GM18873 (cell line): ENCODE data around the gene TTLL11.
"Not testable (repeated sequence)": the region's sequence is repeated elsewhere in the genome, so short reads cannot be mapped to it uniquely, and the experiment has no call there.

ENCODE experiments used
- ATAC-seq: cut with Tn5 transposase; IDR thresholded peaks from one replicate; pipeline ENCODE4 v1.9.1; 2021; ENCODE audit warnings: mild to moderate bottlenecking, moderate library complexity, moderate number of reproducible peaks; ENCODE audit not compliant: unreplicated experiment, low FRiP score

Gene TTLL11

GRCh38 chr9:122016309-122016708, 76.8 kb downstream of the TTLL11 start:
- no peak for ATAC-seq

DNA sequence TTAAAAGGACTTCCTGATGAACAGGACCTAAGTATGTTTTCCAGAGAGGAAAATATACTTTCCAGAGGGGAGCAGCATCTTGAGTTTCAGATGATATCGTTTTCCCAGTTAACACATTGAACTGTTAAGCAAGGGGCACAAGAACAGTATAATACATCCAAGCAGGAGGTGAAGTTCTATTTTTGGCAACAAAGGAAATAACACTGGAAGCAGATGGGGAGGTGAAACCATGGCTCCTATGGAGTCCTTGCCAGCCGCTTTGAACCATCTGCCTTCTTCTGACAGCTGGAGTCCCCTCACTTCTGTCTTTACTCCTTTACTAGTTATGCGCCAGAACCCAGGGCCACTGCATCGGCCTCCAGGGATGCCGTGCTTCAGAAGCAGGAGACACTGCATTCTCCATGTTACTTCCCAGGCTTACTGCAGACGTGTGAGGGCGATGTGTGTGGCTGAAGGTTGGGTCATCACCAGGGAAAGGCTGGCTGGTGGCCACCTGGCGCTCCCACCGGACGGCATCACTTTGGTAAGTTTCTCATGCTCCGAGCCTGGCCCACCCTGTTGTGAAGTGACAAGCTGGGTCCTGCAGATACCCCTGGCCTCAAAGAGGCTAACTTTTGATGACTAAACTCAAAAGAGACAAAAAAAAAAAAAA, 77.8 kb downstream of the TTLL11 start:
- ATAC-seq, result no peak

- ATAC-seq, result no peak
Measured at GRCh38 chr9:122011818-122012498, 81.2 kb downstream of the TTLL11 start.

DNA sequence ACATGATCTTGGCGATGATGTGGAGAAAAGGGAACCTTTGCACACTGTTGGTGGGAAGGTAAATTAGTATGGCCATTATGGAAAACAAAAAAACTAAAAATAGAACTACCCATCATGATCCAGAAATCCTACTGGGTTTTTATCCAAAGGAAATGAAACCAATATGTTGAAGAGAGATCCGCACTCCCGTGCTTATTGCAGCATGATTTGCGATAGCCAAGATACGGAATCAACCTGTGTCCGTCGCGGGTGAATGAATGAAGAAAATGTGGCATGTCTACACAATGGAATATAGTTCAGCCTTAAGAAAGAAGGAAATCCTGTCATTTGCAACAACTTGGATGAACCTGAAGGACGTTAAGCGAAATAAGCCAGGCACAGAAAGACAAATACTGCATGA, 84.5 kb downstream of the TTLL11 start:
- no peak for ATAC-seq

- no peak for ATAC-seq
Measured at GRCh38 chr9:122007837-122008236, 85.3 kb downstream of the TTLL11 start.

- no peak for ATAC-seq
Measured at GRCh38 chr9:122005597-122005996, 87.5 kb downstream of the TTLL11 start.

DNA sequence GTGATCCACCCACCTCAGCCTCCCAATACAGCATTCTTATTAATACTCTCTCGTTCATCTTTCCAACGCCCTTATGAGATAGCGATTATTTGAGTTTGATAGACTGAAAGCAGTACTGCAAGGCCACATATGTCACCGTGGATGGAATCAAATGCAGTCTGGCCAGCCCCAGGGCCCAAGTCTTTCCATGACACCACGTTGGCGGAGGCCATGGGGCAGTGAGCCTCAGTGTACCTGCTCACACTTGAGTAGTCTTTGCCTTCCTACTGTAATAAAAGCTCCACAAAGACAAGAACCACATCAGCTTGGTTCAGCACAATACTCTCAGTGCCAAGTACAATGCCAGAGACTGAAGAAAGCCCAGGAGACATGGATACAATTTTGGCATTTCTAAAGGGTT, 88.5 kb downstream of the TTLL11 start:
- no peak for ATAC-seq

DNA sequence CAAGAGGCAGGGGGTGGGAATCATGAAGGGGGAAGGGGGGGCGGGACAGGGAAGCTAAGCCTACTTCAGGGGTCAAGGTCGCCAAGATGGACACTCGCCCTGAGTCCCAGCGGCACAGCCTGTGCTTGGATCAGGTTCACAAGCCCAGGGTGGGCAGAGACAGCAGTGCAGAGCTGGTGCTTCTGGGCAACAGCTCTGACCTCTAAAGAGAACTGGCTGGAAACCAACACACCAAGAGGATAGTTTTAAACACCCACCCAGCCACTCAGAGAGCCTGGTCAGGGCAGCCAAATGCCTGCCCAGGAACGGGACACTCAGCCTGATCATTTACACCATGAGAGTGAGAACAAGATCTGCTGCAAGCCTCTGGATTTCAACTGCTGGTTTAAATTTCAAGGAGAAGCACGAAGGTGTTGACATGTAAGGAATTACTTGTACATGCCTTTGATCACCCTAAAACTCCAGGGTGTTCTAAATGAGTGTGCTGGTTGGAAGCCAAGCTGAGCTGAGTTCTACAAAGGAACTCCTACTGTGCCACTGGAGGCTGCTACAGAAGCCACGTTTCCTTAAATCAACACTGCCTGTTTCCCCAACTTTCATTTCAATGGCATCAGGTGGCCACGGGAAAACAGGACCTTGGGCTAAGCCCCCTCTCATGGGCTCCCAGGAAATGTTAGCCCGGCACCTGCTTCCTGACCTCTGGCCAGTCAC, 91.5 kb downstream of the TTLL11 start:
- no peak for ATAC-seq

- ATAC-seq, result not testable (repeated sequence)
Measured at GRCh38 chr9:122000526-122000925, 92.6 kb downstream of the TTLL11 start.

- ATAC-seq, result no peak
Measured at GRCh38 chr9:121999556-121999955, 93.6 kb downstream of the TTLL11 start.

DNA sequence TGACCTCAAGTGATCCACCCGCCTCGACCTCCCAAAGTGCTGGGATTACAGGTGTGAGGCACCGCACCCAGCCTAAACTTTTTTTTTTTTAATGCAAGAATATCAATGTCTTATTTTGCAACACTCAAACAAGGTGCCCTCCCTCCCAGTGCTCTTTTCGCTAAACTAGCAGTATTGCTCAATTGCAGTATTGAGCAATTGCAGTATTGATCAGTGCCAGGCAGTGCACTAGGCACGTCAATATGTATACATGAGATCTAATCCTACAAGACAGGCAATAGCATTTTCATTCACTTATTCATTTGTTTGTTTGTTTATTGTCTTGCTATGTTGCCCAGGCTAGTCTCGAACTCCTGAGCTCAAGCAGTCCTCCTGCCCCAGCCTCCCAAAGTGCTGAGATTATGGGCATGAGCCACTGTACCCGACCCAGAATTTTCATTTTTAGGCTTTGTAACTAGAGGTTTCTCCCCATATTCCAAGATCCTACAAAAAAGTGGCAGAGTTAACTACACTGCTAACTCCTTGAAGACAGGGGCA, 94.5 kb downstream of the TTLL11 start:
- no peak for ATAC-seq

DNA sequence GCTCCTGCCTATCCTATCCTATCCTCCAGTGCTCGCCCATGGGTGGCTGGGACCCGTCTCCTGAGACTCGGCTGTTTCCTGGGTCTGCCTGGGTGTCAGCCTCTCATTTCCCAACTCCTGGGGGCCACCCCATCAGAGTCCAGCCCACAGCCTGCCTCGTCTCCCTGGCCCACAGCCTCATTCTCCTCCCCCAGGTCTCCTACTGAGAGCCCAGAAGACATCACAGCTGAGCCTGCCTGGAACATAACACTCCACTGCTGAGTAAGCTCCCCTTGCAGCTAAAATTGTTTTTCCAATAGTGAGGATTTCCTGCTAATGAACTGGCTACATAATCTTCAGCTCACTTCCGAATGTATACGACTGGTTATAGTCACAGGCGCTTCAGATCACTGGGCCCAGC, 95.3 kb downstream of the TTLL11 start:
- ATAC-seq, result no peak

DNA sequence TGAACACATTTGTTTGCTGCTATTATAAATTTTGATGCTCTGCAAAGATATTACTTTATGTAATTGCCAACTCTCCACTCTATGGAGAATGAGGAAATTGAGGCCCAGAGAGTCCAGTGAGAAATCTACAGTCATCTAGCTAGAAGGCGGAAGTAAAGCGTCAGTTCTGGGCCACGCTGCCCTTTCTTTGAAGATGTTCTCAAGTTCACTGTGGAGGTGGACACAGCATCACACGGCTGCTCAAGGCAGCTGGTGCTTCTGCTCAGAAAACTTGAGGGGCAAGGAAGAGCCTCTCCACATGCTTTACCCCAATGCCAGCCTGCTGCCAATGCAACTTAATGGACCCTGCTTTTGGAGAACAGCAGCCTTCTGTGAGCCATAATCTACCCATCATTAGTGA, 96.3 kb downstream of the TTLL11 start:
- ATAC-seq, result no peak

DNA sequence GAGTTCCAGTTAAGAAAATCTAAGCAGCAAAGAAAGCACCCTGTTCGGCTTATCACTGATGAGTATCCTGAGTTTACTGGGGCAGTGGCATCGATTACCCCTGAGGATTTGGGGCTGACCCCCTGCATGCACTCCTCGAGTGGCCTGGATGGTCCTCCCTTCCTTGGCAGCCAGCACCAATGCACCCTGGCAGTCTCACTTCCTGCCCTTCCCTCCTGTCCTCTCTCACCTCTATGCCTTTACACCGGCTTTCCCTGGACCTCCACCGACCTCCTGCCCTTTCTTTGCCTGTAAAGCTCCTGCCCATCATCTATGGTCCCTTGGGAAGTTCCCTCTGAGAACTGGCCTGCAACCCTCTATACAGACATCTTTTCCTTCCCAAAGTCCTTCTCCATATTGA, 97.1 kb downstream of the TTLL11 start:
- ATAC-seq, result no peak

DNA sequence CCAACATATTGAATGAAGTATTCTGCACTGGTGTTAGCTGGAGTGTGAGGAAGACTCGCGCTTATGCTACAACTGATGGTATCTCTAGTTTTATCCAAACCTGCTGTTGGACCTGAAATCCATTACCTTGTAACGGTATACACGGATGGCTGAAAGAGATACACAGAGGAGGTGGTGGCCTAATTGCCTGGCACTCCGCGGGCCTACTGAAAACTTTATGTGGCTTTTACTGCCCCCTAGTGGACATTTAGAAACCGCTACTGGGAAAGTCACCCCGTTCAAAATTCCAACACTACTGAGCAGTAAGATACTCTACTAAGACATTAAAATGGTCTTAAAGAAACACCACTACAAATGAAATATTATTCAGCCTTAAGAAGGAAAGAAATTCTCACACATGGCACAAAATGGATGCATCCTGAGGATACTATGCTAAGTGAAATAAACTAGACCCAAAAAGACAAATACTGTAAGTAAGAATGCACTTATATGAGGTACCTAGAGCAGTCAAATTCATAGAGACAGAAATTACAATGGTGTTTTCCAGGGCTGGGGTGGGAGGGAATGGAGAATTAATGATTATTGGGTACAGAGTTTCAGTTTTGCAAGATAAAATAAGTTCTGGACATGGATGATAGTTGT, 100.4 kb downstream of the TTLL11 start:
- no peak for ATAC-seq

- ATAC-seq, result no peak
Measured at GRCh38 chr9:121991307-121991661, 101.8 kb downstream of the TTLL11 start.

DNA sequence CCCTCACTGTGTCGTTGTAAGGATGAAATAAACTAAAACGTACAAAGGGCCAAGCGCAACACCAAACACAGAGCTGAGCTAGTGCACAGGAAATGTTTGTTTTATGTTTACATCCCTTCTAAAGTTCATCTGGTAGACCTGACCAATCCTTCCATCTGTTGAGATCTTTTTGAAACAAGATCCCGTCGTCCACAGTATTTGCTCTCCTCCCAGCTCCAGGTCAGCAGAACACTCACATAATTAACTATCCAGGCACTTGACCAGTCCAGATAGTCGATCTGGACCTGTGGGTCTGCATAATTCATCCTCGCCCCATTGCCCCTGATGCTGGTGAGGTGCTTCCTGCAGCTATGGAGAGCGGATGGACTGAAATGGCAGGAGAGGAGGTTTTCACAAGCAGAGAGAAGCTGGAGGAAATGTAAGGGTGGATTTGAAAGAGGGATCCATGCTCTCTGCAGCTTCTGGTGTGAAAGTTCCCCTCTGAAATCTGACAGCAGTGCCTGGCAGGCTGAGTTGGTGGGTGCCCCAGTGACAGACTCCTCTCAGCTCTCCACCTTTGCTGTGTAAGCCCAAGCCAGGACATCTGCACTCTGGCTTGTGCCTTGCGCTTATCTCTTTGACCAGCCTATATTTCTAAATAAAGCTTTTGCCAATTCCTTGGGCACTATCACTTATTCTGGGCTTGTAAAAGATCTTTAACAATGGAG, 102.4 kb downstream of the TTLL11 start:
- ATAC-seq, result no peak

- ATAC-seq, result no peak
Measured at GRCh38 chr9:121989010-121989409, 104.1 kb downstream of the TTLL11 start.

DNA sequence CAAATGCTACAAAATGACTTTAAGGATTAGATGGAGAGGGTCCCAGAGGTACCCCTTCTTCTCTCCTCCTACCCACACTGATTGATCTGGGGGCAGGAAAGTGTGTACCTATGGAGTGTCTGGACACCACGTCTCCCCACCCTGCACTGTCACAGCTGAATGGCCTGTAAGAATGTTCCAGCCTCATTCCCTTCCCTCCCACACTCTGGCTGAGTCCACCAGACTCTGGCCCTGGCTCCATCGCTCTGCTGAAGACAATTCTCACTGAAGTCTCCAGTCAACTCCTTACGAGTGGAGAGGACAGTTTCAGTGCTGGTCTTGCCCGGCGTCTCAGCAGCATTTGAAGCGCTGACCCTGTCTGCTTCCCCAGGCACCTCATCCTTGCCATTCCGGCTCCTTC, 105.8 kb downstream of the TTLL11 start:
- ATAC-seq, result no peak

- no peak for ATAC-seq
Measured at GRCh38 chr9:121985792-121986494, 107.2 kb downstream of the TTLL11 start.
